HG02840 (cell line): ENCODE results near the gene BYSL.
A peak's percentile ranks its signal among the peaks of the same experiment; 100 is the strongest.

Experiments used
- ATAC-seq: cut with Tn5 transposase; IDR thresholded peaks from one replicate; pipeline ENCODE4 v1.9.1; 2021; ENCODE audit warnings: mild to moderate bottlenecking, moderate library complexity, moderate number of reproducible peaks; ENCODE audit not compliant: unreplicated experiment, low FRiP score

Gene BYSL

DNA sequence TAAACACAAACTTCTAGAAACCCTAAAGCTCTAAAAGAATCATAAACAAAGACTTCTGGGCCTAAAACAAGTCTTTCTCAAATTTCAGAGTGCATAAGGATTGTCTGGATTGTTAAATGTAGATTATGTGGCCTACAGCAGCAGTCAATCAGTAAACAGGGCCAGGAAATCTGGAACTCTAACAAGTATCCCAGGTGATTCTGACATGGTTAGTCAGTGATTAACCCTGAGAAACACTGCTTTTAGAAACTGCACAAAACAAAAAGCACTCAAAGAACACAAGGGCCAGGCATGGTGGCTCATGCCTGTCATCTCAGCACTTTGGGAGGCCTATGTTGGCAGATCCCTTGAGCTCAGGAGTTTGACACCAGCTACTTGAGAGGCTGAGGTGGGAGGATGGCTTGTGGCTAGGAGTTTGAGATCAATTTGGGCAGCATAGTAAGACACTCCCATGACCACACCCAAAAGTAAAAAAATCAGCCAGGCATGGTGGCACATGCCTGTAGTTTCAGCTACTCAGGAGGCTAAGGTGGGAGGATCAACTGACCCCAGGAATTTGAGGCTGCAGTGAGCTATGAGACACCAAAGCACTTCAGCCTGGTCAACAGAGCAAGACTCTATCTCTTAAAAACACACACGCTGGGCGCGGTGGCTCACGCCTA, 6.3 kb upstream of the BYSL start:
- no peak for ATAC-seq

GRCh38 chr6:41917528-41917927, 3.8 kb upstream of the BYSL start:
- no peak for ATAC-seq

- peak; percentile 9 for ATAC-seq
Observed at GRCh38 chr6:41921712-41921998, 356 bp downstream of the BYSL start.

GRCh38 chr6:41922154-41922553, 855 bp downstream of the BYSL start:
- ATAC-seq = no peak

- no peak for ATAC-seq
Observed at GRCh38 chr6:41927253-41927652, 6.0 kb downstream of the BYSL start.

DNA sequence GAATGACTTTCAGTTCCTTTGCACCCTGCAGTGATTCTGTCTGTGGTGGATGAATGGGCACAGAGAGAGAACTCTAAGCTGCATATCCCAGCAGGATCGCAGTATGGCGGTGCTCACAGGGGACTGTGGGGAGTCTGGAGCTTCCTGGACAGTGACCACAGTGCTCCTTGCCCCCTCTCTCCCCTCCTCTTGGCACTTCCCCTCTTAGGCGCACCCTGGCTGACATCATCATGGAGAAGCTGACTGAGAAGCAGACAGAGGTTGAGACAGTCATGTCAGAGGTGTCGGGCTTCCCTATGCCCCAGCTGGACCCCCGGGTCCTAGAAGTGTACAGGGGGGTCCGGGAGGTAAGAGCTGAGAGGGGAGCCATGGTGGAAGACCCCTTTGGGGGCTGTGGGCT, 8.6 kb downstream of the BYSL start:
- ATAC-seq = no peak

DNA sequence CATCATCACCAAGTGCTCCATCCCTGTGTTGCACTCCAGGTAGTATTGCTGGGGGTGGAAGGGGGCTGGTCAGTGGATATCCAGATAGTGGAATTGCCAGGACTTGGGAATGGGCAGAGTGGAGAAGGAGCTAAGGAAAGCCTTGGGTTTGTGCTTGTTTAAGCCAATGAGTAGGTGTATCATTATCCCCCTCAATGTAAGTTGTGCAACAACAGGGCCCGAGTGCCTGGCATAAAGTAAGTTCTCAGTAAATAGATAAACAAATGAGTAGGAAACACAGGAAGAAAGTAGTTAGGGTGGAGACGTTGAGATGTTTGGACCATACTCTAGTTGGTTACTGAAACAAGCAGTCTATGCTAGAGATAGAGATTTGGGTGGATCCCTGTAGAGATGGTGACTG, 10.5 kb downstream of the BYSL start:
- ATAC-seq = no peak

DNA sequence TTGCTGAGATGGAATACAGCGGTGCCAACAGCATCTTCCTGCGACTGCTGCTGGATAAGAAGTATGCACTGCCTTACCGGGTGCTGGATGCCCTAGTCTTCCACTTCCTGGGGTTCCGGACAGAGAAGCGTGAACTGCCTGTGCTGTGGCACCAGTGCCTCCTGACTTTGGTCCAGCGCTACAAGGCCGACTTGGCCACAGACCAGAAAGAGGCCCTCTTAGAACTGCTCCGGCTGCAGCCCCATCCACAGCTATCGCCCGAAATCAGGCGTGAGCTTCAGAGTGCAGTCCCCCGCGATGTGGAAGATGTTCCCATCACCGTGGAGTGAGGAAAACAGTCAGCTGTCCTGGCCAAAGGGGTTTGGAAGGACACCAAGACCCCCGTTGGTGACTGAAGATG, 11.1 kb downstream of the BYSL start:
- no peak for ATAC-seq

DNA sequence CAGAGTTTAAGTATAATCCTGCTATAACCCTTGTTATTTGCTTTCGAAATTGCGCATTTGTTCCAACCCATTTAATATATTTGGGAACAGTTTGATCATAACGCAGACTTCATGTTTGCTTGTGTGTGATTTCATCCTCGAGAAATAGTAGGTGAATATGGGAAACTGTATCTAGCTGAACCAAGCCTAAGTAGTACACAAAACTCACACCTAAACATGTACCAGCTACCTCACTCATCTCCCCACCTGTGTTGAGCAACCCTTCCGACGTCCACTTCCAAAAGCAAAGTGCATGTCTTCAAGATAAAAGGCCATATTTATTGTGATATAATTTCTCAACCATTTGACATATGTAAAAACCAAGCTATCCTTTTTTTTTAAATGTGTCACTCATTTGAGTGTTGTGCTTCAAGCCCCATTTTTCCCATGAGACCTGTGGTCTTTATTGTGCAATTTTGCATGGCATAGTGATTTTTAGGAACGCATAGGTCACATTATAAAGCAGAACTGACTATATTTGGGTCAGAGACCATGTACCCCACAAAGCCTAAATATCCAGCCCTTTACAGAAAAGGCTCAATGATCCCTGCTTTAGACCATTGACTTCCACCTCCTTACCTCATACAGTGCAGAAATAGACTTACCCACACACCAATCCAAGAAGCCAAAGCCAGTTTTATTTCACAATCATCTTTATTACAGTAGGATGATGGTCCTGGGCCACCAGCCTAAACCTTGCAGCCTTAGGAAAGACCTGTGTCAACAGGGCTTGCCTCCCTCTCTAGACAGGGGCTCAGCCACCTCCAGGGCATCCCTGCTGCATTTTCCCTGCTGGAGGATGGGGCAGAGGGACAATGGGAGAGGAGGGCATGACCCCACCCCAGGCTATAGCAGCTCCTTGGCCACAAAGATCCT, 13.2 kb downstream of the BYSL start:
- ATAC-seq = no peak

DNA sequence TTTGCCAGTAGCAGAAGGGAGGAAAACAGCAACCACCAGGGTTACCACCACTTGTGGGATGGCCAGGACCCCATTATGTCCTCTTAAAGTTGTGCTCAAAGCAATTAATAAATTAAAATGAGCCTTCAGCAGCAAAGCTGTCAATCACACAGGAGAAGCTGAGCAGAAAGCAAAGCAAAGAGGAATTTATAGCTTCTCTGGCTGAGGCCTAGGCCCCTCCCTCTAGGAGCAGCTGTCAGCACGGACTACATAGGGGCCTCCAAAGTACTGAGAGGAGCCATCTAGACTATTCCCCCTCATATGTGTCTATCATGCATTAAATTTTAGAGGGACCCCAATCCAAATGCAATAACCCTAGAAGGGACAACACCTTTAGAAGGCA, 13.9 kb downstream of the BYSL start:
- ATAC-seq = no peak

GRCh38 chr6:41935685-41936072, 14.4 kb downstream of the BYSL start:
- no peak for ATAC-seq

DNA sequence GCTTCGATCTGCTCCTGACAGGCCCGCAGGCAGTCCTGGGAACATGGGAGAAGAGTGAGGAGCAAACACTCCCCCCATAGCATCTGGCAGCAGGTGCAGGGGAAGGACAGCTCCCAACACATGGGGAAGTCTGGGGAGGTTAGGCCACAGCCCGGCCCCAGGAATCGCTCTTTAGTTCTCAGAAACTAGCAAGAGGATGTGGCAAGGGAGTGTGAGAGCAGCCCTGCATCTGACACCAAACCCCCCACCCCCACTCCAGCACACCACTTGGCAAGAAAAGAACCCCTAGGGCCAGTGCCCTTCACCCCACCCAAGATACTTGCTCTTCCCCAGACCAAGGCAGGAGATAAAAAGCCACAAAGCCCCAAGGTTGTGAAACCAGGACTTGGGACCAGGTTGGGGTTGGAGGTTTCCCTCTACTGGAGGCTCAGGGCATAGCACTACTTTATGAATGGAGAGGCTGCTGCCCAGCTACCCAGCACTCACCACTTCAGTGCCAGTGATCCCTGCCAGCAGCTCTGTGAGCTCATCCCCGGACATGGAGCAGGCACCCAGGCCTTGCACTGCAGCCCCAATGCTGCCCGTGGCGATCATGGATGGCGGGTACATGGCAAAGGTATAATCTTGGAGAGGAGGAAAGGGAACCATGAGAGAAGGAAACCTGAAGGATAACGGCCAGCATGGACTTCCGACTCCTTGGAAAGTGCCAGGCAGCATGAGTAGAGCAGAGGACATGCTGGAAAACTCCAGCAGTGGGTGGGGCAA, 15.0 kb downstream of the BYSL start:
- no peak for ATAC-seq

DNA sequence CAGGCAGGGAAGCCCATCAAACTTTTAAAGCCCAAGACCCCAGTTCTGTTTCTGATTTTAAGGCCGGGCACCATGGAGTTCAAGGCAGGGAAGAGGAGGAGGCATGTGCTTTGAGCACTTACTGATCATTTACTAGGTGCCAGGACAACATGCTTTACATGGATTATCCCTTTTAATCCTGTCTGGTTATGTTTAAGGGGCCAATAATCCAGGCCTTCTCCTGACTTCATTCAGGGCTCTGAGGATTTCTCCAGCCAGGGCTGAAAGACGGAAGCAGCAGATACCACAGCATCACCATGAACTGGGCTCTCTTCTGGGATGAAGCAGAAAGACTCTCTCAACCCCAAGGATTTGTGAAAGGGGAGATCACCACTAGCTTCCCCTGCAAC, 16.2 kb downstream of the BYSL start:
- no peak for ATAC-seq

GRCh38 chr6:41937861-41938574, 16.7 kb downstream of the BYSL start:
- ATAC-seq = no peak

DNA sequence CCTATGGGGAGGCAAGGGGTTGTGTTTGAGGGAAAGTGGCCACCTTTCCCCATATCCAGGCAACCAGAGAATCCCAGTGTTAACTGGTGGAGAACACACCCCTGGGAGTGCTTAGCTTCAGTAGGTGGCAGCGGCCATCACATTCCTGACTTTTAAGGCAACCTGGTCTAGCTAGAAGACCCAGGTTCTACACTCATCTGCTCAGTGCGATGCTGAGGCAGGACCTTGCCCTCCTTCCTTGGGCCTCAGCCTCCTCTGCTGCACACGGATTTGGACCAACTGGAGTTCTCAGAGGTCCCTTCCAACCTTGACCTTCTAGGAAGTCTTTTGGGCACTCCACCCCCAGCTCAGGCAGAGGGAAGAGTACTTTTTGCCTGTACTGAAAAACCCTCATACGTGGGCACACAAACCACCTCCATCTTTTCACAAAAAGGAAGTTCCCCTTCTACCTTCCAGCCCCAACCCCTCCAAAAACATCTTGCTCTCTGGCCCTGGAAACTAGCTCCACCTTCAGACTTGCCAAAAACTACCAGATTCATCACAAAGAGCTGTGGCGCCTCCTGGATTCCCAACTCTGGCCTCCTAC, 17.4 kb downstream of the BYSL start:
- no peak for ATAC-seq

DNA sequence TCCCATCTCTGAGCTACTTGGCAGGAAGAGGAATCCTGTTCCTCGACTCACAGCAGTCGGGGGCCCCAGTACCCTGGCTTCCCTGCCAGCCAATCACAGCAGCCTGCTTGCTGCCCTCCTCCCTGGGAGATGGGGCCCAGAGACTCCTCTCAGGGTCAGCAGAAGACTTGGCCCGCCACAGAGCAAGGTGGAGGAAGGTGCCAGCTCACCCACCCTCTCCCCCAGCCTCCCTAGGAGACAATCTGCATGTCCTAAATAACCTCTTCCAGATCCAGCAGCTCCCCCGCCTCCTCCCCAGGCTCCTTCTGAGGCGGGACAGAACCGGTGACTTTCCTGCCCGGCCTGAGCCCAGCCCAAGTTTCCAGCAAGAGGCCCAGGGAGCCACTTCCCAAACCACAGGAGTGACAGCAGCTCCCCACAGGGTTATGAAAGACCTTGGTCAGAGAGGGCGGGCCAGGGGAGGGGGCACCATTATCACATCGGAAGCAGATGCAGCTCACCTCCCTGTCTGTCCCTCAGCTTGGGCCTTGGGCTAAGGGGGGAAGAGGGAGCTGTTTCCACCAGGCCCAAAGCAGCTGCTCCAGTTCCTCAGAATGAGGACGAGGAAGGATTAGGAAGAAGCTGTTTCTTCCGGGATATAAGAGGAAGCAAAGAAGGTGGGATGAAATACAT, 18.0 kb downstream of the BYSL start:
- ATAC-seq = no peak

- no peak for ATAC-seq
Observed at GRCh38 chr6:41939848-41940758, 18.8 kb downstream of the BYSL start.

- ATAC-seq = peak; percentile 23
Observed at GRCh38 chr6:41940759-41941279, 19.5 kb downstream of the BYSL start.
